Heart left ventricle (tissue), 13 donors: ENCODE data around the gene TSKU.

Experiments used
- POLR2A ChIP-seq, 2 donors: fragments of 450-650 bp; IDR thresholded peaks; one replicate each; pipeline ENCODE4 v1.6.1; 2017; ENCODE audit warnings: antibody characterized with exemption in 2 of 2, mild to moderate bottlenecking in 2 of 2, moderate library complexity in 2 of 2
- TF ChIP-seq, protein P1 (sequence below), 12 donors: fragments of 200-600 bp; sonication (generic) in 4 of 12; IDR thresholded peaks; one replicate each; pipeline versions ENCODE4 v1.5.0 to v1.8.0; 2018 to 2022; ENCODE audit warnings: antibody characterized with exemption in 12 of 12, mild to moderate bottlenecking in 5 of 12
- donor health status: ischemic (EF 13 %, LVEDD 7.1; RV severe dilation, severe dysfunction).
- donor health status: DM: no; HTN: yes; CAD: no.
- donor health status: DM: no; HTN: no; CAD: no.
- donor health status: ischemic (EF 25% LVEDD 6.9; RV normal size, moderate dysfunction).
- donor health status: ischemic (EF 25% LVEDD 5.7; RV mildly dilated, moderate dysfunction).
- donor health status: ischemic (EF 35%, LVEDD 5.7; RV mildly dilated, moderate dysfunction).
- donor health status: nonischemic (EF 11% LVEDD 7.7; RV severe dilation, severe dysfunction).
- donor health status: DM: yes; HTN: yes; CAD: no.
- donor health status: PGD.
- donor health status: ischemic (EF 29% LVEDD 5.4; RV normal size, mild dysfunction).
- donor health status: nonischemic (EF 23%, LVEDD 6.1; RV moderate dilation, normal function).

DNA sequence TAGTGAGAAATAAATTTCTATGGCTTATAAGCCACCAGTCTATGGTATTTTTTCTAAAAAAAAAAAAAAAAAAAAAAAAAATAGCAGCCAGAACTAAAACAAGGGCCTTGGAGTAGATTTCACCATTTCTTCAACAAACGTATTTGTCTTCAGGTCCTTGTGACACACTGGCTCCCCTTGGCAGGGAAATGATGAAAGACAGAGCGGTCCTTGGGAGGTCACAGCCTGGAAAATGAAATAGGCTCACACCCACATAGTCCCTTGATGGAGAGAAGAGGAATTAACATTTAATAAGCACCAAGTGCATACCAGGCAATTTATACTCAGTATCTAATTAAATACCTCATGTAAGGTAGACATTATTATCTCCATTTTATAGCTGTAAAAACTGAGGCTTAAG, 51.9 kb downstream of the TSKU start:
- TF ChIP-seq, protein P1, sequence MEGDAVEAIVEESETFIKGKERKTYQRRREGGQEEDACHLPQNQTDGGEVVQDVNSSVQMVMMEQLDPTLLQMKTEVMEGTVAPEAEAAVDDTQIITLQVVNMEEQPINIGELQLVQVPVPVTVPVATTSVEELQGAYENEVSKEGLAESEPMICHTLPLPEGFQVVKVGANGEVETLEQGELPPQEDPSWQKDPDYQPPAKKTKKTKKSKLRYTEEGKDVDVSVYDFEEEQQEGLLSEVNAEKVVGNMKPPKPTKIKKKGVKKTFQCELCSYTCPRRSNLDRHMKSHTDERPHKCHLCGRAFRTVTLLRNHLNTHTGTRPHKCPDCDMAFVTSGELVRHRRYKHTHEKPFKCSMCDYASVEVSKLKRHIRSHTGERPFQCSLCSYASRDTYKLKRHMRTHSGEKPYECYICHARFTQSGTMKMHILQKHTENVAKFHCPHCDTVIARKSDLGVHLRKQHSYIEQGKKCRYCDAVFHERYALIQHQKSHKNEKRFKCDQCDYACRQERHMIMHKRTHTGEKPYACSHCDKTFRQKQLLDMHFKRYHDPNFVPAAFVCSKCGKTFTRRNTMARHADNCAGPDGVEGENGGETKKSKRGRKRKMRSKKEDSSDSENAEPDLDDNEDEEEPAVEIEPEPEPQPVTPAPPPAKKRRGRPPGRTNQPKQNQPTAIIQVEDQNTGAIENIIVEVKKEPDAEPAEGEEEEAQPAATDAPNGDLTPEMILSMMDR (IDR thresholded peaks at IDR 0.05) = no peak
- no peak for TF ChIP-seq POLR2A (IDR thresholded peaks at IDR 0.05)
